Measurements from ENCODE around the gene ENPP6. TPM values are rescaled to one million over a fixed set of nuclear protein-coding genes. Genes with fewer than 3 reads are reported as not detected.

The ENPP6 gene
- total RNA-seq, 1 donor from 2014 or later = not detected

DNA sequence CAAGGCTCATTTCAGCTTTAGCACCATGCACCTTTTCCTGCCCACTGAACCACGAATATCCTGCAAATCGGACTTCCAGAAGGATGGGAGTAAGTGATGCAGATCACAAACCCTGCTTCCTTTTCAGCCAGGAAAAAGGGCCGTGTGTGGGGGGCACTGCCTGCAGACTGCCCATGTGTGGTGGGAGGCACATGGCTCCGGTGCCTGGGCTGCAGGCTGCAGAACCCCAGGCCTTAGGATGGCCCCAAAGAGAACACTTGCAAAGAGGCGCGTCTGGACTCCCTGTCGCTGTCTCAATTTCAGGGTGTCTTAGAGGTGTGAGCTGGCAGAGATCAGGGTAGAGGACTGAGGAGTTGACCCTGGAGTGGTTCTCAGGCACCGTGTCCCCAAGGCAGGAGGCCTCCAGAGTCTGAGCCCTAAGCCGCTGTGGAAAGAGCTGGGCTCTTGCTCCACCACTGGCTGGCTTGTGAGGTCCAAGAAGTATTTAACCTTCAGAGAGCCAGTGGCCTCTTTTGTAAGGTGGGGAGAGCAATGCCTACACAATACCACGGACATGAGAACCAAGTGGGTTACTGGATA, 97.0 kb downstream of the ENPP6 start:
- DNase-seq (ENCODE audit: low read depth) = no peak
- TF ChIP-seq, protein P1, sequence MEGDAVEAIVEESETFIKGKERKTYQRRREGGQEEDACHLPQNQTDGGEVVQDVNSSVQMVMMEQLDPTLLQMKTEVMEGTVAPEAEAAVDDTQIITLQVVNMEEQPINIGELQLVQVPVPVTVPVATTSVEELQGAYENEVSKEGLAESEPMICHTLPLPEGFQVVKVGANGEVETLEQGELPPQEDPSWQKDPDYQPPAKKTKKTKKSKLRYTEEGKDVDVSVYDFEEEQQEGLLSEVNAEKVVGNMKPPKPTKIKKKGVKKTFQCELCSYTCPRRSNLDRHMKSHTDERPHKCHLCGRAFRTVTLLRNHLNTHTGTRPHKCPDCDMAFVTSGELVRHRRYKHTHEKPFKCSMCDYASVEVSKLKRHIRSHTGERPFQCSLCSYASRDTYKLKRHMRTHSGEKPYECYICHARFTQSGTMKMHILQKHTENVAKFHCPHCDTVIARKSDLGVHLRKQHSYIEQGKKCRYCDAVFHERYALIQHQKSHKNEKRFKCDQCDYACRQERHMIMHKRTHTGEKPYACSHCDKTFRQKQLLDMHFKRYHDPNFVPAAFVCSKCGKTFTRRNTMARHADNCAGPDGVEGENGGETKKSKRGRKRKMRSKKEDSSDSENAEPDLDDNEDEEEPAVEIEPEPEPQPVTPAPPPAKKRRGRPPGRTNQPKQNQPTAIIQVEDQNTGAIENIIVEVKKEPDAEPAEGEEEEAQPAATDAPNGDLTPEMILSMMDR (conservative IDR thresholded peaks at IDR 0.05; ENCODE audit: low read depth, low read length) = no peak
- no peak overlapping the region for H3K4me3 ChIP-seq (ENCODE audit: low read depth, low read length)

DNA sequence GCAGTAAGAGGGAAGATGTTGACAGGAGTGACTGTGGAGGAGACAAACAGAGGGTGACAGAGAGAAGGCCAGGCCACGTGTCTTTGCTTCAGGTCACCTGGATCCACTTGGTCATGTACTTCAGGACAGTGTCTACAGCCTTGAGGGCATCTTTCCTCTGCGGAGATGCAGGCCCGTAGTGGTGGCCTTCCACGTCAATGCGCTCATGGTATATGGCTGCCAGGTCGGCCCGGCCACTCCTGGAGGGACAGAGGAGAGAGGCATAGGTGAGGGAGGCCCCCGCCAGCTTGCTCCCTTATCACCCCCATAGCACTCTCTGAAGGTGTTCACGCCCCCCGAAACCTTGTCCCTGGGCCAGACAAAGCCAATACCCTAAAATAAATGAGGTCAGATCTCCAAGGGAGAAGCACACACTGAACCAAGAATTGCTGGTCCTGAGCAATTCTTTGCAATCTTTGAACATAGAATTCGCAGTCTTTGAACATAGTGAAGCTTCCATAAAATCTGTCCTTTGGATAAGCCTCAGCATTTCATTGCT, 99.9 kb downstream of the ENPP6 start:
- TF ChIP-seq, protein P1 (conservative IDR thresholded peaks at IDR 0.05; ENCODE audit: low read depth, low read length) = no peak

DNA sequence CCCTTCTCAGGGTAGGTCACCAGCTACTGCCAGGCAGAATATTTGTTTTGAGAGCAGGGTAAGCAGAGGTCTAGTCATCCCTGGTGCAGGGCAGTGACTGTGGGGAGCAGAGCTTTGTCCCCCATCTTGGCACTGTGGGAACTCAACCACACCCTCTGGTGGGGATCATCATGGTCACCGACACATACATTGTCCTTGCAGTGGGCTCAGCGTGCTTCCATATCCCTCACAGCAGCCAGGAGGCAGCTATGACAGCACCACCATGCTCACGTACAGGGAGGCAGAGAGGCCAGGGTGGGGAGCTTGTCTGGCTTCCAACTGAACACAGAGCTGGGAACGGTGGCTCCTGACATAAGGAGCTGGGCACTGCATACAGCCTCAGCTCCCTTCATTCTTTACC, 102.3 kb downstream of the ENPP6 start:
- TF ChIP-seq, protein P1 (conservative IDR thresholded peaks at IDR 0.05; ENCODE audit: low read depth, low read length) = no peak
- no peak overlapping the region for H3K4me3 ChIP-seq (ENCODE audit: low read depth, low read length)
- no peak for DNase-seq (ENCODE audit: low read depth)

More for the DNA sequence above, 99.9 kb downstream of the ENPP6 start:
- no peak for DNase-seq (ENCODE audit: low read depth)
- no peak overlapping the region for H3K4me3 ChIP-seq (ENCODE audit: low read depth, low read length)

DNA sequence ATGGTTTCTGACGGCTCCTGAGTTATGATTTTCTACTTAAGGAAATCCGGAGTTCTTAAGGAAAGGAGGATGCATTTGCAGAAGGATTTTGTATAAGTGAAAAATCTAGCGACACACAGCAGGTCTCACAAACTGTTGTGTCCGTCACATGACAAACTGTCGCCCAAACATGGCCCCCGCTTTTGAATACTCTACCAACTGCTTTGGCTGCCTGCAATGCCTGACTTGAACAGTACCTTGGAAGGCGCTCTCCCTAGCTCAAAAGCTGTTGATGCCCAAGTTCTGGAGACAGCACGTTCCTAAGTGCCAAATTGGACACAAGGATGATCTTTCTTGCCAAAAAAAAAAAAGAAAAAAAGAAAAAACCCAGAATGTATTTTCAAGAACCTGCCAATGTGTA, 103.2 kb downstream of the ENPP6 start:
- DNase-seq (ENCODE audit: low read depth) = no peak
- TF ChIP-seq, protein P1 (conservative IDR thresholded peaks at IDR 0.05; ENCODE audit: low read depth, low read length) = no peak
- no peak overlapping the region for H3K4me3 ChIP-seq (ENCODE audit: low read depth, low read length)

DNA sequence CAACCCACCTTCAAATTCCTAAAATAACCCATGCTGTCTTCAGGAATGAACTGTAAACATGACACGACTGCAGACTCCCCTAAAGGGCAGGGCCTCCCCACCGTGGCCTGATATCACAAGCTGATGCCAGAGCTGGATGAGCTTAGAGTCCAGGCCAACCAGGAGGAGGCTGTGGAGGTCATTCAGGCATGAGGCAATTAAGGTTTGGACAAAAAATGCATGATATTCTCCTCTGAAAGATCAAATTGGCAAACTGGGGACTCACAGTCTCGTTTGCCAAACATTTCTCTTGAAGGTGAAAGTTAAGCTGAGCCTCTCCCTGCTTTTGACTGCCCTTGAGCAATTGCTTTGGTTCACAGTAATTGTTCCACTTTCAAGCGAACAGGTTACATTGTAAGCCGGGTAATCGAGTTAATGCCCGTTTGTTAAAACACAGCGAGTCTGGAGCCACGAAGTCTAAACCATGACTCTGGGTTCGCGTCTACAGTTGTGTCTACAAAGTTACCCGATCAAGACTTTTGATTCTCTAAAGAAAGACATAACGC, 105.6 kb downstream of the ENPP6 start:
- no peak for DNase-seq (ENCODE audit: low read depth)
- no peak overlapping the region for H3K4me3 ChIP-seq (ENCODE audit: low read depth, low read length)
- TF ChIP-seq, protein P1 (conservative IDR thresholded peaks at IDR 0.05; ENCODE audit: low read depth, low read length) = no peak

DNA sequence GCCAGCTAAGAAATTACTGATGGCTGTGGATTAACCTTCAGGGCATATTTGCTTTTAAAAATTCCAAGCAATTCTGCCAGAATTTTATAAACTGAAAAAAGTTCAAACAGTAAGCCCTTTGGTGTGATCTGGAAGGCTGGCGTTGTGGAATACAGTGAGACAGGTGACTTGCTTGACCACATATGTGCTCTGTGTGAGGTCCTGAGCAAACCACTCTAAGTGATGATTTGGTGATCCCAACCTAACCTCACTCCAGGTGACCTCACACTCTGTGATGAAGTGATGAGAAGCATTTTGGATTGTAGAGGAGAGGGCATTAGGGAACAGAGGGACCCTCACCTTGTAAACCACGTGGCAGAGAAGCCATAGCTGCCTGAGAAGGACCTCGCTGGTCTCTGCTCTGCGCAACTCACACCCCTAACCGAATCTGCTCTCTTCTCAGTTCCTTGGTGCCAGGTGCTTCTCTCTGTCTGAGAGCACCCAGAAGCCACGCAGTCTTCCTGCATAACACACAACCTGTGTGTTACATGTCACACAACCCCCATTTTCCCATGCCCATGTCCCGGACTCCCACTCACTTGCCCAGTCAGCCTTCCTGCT, 106.3 kb downstream of the ENPP6 start:
- TF ChIP-seq, protein P1 (conservative IDR thresholded peaks at IDR 0.05; ENCODE audit: low read depth, low read length) = no peak
- H3K4me3 ChIP-seq (ENCODE audit: low read depth, low read length) = no peak overlapping the region
- DNase-seq (ENCODE audit: low read depth) = no peak

Measured in epithelial cell of proximal tubule (primary cell).